Coronary artery (tissue), 2 donors: ENCODE results near the gene PHOX2B.
"Not testable (repeated sequence)": the region's sequence is repeated elsewhere in the genome, so short reads cannot be mapped to it uniquely, and the experiment has no call there.

Experiments used
- DNase-seq: peaks from one replicate; pipeline ENCODE4 v3.0.0-alpha.2; 2017; ENCODE audit warnings: low spot score
- H3K27ac ChIP-seq, 2 donors: fragments of 200-600 bp; sonication (generic); one replicate each; pipeline ENCODE4 v1.5.1; 2016 to 2019
- H3K4me3 ChIP-seq: fragments of 200-600 bp; sonication (generic); 2 replicates; pipeline ENCODE4 v1.5.1; 2016; ENCODE audit warnings: mild to moderate bottlenecking, moderate library complexity
- CTCF ChIP-seq: fragments of 200-600 bp; sonication (generic); IDR thresholded peaks from one replicate; pipeline ENCODE4 v1.5.1; 2019; ENCODE audit warnings: antibody characterized with exemption

Gene PHOX2B

GRCh38 chr4:41741354-41741753, 7.2 kb downstream of the PHOX2B start:
- Histone ChIP-seq H3K27ac (no peak overlapping the region), H3K4me3 (no peak overlapping the region)
- no peak for DNase-seq
- no peak for TF ChIP-seq CTCF

- not testable (repeated sequence) for H3K27ac ChIP-seq, H3K4me3 ChIP-seq, DNase-seq
These were observed 11.0 kb downstream of the PHOX2B start for GRCh38 chr4:41737491-41737890.

GRCh38 chr4:41734371-41734770, 14.2 kb downstream of the PHOX2B start:
- Histone ChIP-seq H3K4me3 (no peak overlapping the region), H3K27ac (no peak overlapping the region)
- DNase-seq, result no peak
- no peak for TF ChIP-seq CTCF

GRCh38 chr4:41731569-41732126, 16.9 kb downstream of the PHOX2B start:
- no peak for TF ChIP-seq CTCF
- Histone ChIP-seq H3K4me3 (no peak overlapping the region), H3K27ac (no peak overlapping the region)
- DNase-seq, result no peak

GRCh38 chr4:41728573-41728913, 20.0 kb downstream of the PHOX2B start:
- DNase-seq, result no peak
- no peak for TF ChIP-seq CTCF
- H3K27ac ChIP-seq, result no peak overlapping the region
- no peak overlapping the region for H3K4me3 ChIP-seq

GRCh38 chr4:41727861-41728572, 20.5 kb downstream of the PHOX2B start:
- DNase-seq, result no peak
- no peak for TF ChIP-seq CTCF
- no peak overlapping the region for H3K4me3 ChIP-seq

GRCh38 chr4:41725254-41725653, 23.3 kb downstream of the PHOX2B start:
- H3K27ac ChIP-seq, result no peak overlapping the region
- H3K4me3 ChIP-seq, result no peak overlapping the region
- TF ChIP-seq CTCF, result no peak
- no peak for DNase-seq

More at GRCh38 chr4:41727861-41728572, 20.5 kb downstream of the PHOX2B start:
- H3K27ac ChIP-seq, result no peak overlapping the region
